GM19372 (cell line): ENCODE data around the gene GATD1.

Source experiments
- ATAC-seq: cut with Tn5 transposase; IDR thresholded peaks from one replicate; pipeline ENCODE4 v1.9.1; 2021; ENCODE audit warnings: mild to moderate bottlenecking, low read depth, moderate library complexity; ENCODE audit not compliant: unreplicated experiment

The GATD1 gene

GRCh38 chr11:813072-813455, 35.8 kb upstream of the GATD1 start:
- ATAC-seq, result no peak

GRCh38 chr11:812390-812789, 35.1 kb upstream of the GATD1 start:
- no peak for ATAC-seq

DNA sequence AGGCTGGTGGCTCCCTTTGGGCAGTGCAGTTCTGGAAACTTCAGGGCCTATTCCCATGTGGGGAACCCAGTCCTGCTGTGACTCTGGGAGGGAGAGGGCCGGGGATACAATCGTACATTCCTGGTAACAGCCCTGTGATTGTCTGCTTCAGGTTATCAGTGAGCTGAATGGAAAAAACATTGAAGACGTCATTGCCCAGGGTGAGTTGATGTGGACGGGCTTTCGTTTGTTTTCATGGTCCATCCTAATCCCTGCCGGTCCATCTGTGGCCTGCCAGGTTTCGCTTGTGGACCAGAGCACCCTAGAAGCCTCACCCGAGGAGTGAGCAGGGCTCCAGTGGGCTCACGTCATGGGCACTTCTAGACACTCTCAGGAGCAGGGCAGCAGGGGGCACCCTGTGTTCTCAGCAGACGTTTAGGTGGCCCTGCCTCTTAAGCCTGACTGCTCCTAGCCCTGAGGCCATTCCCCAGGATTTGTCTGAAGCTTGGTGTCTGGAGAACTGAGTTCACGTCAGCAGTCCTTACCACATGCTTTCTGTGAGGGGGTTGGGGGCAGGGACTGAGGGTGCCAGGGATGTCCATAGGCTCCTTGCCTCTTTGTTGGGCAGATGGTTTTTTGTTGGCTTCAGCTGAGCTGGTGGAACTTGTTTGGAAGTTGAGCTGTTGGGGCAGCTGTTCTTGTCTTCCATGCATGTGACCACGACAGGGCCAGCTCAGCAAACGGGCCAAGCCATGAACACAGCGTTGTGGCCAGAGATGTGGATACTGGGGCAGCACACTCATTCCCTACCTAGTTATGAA, 34.4 kb upstream of the GATD1 start:
- ATAC-seq, result no peak

GRCh38 chr11:810040-810567, 32.8 kb upstream of the GATD1 start:
- ATAC-seq, result peak; percentile 1

DNA sequence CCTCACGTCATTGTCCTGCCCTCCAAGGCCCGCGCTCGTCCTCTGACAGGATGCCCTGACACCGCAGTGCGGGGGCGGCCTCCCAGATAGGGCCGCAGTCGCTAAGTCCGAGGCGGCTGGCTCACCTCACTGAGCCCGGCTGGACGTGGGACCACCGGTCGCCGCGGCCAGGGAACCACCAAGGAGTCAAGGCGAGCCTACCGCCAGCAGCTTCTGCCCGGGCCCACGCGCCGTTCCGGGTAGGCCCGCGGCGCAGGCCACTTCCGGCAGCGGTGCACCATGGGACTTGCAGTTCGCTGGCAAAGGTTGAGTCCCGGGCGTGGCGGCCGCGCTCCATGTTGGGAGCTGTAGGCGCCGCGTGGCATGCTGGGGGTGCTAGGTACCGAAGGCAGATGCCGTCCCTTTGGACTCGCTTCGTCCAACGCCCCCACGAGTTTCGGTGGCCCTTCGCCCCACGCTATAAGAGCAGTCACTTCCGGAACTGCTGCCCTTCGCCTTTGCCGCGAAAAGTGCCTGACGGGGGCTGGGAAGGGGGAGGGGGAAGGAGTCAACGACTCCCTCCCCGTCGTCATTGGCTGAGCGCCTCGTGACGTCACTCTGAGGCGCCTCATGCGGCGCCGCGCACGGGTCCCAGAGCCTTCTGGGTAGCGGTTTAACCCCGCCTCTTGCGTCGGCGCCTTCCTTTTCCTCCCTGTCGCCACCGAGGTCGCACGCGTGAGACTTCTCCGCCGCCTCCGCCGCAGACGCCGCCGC, 32.2 kb upstream of the GATD1 start, which contains the start of gene RPLP2:
RPLP2 (plus strand) TSS at position 681 of the 753 bp plus-strand sequence. CDS start 268 bp downstream, outside the sequence.
- peak; percentile 63 for ATAC-seq

DNA sequence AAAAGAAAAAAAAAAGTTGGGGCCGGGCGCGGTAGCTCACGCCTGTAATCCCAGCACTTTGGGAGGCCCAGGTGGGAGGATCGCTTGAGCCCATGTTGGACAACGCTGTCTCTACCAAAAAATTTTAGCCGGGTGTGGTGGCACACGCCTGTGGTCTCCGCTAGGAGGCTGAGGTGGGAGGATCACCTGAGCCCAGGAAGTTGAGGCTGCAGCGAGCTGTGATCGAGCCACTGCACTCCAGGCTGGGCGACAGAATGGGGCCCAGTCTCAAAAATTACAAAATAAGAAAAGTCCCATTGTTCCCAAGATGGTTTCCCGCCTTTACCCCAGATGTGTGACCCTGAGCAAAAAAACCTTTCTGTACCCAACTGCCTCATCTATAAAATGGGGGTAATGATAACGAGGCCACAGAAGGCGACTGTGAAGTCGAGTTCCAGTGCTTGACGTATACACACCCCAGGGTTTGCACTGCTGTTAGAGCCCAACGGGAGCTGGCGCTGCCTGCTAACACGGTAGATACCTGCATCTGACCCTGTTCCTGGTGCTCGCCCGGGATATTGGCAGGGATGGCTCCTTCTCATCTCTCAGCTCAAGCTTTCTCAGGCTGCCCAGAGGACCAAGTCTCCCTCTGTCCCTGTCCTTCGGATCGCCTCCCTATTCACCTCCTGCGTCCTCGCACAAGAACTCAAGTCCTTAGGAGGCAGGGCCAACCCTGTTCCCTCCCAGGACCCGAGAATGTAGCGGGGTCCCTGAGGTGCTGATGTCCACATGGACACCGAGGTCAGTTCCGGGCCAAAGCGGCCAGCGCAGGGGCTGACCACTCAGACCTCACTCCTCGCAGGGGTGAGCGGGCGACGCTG, 31.4 kb upstream of the GATD1 start:
- ATAC-seq, result no peak

DNA sequence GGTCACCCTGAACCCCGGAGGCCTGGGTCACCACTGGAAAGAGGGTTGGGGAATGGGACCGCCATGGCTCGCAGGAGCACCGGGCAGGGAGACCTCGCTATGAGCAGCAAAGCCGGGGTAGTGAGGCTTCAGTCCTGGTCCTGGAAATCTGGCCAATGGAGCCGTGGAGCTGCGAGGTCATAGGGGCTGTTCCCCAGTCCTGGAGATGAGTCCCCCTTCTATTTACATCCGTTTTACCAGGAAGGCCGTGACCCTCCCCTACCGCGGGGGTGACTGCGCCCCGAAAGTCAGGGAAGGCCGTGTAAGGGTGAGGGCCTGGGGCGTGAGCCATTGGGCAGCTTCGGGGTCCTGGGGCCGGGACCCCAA, 27.3 kb upstream of the GATD1 start:
- no peak for ATAC-seq

- no peak for ATAC-seq
These were observed 26.7 kb upstream of the GATD1 start for GRCh38 chr11:803770-804598.

DNA sequence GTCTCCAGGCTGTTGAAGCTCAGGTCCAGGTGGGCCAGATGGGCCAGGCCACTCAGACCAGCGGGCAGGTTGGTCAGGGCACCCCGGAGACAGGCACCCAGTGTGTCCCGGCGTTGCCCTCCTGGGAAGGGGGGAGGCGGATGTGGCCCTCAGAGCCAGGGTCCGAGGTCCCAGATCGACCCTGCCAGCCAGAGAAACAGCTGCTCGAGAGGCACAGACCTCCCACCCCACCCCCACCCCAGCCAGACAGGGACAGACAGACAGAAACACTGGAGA, 26.1 kb upstream of the GATD1 start:
- ATAC-seq, result no peak

DNA sequence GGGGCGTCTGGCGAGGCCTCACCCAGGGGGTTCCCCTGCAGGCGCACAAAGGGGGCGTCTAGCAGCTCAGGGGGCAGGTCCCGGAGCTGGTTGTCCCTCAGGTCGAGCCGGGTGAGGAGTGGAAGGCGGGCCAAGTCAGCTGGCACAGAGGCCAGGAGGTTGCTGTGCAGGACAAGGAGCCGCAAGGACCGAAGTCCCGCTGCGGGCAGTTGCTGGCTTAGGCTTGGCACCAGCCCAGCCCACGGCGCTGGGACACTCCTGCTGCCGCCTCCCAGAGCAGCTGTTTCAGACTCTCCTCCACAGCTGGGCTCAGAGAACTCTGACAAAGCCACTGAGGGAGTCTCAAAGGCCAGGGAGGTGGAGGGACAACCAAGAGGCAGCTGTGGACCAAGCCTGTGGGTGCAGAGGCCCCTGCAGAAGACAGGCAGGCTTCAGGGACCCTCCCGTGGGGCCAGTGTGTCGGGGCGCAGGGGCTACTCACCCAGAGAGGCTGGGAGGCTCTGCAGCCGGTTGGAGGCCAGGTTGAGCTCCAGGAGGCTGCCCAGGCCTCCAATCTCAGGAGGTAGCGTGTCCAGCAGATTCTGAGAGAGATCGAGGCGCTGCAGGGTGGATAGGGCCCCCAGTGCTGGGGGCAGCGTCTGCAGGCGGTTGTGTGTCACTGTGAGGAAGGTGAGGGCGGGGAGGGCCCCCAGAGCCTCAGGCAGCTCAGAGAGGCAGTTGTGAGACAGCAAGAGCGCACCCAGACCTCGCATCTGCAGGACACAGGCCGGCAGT, 25.6 kb upstream of the GATD1 start:
- ATAC-seq, result no peak

DNA sequence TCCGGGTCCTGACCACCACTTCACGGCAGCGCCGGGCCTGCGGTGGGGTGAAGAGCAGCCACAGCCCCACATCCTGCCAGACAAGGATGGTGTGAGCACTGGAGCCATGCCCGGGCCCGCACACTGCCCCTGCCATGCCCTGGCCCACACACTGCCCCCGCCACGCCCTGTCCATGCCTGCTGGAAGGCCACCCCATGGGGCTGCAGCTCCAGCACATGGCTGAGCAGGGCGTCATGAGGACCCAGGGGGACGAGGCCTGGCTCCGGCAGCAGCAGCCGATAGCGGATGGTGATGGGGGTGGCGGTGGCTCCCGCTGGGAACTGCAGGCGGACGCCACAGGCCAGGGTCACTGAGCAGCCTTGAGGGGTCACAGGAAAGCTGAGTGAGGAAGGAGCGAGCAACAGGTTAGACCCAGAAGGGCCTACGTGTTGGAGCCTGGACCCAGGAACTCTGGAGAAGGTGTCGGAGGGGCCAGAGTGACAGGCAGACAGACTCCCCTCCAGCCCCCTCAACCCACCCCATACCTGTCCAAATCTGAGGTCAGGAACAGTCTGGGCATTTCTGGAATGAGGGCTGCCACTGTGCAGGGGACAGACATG, 24.8 kb upstream of the GATD1 start:
- ATAC-seq, result no peak

GRCh38 chr11:801097-801780, 24.0 kb upstream of the GATD1 start:
- no peak for ATAC-seq

GRCh38 chr11:800473-800872, 23.2 kb upstream of the GATD1 start:
- no peak for ATAC-seq

- ATAC-seq, result no peak
These were observed 22.5 kb upstream of the GATD1 start for GRCh38 chr11:799641-800316.

DNA sequence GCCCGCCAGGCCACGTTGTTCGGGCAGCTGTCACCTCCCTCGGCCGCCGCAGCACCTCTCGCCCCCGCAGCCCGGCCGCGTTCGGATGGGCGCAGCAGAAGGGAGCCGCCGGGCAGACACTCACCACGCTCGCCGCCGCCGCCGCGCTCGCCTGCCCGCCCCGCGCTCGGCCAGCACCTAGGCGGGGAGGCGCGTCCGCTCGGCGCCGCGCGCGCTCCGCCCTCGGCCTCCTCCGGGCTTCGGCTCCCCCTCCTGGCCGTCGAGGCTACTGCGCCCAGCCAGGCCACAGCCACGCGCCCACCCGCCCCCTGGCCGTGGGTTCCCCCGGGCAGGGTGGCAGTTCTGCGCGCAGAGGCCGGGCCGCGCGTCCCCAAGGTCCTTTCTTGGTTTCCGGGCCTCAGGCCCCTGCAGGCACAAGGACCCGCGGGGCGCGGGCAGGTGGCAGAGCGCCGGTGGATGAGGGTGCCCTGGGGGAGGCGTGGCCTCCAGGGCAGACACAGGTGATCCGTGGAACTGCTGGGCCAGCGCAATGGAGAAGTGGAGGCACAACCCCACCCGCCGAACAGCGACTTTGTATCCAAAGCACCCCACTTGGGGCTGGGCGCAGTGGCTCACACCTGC, 20.9 kb upstream of the GATD1 start, which contains the start of gene SLC25A22:
SLC25A22 (minus strand) TSS at position 189 of the 621 bp plus-strand sequence. CDS start 3,275 bp downstream, outside the sequence.
- peak; percentile 62 for ATAC-seq

GRCh38 chr11:797296-798092, 20.2 kb upstream of the GATD1 start:
- ATAC-seq, result peak; percentile 41
